SK-N-SH (cell line): ENCODE results near the gene IQGAP2. TPM values are rescaled to one million over a fixed set of nuclear protein-coding genes. Genes with fewer than 3 reads are reported as not detected.

Source experiments
- CTCF ChIA-PET: fragments of 300-600, 350-600 bp; formaldehyde crosslinking; extraction: SDS; loops from one replicate; lab custom pipeline; 2021; lab: Yijun Ruan, JAX
- POLR2A ChIA-PET: fragments of 350-600 bp; sonication (Branson Sonifier 250); formaldehyde crosslinking; extraction: SDS; loops from one replicate; lab custom pipeline; 2020; ENCODE audit warnings: antibody characterized with exemption, inconsistent platforms; lab: Yijun Ruan, JAX
- DNase-seq: peaks from one replicate; pipeline ENCODE4 v3.0.0; 2012
- H2AFZ ChIP-seq: fragments of 200-600 bp; sonication (generic); 2 replicates; pipeline ENCODE4 v1.8.1; 2016; ENCODE audit warnings: antibody characterized with exemption, mild to moderate bottlenecking, low read depth
- H3F3A ChIP-seq: fragments of 200-600 bp; sonication (generic); replicated peaks from 2 replicates; pipeline ENCODE3; 2016; ENCODE audit warnings: antibody characterized with exemption, mild to moderate bottlenecking; ENCODE audit not compliant: insufficient read depth
- H3K27ac ChIP-seq, 2 experiments: fragments of 200-500 bp in 1 of 2; fragments of 200-600 bp in 1 of 2; sonication (Bioruptor generic) in 1 of 2; sonication (generic), shearing (Covaris generic) in 1 of 2; 2 replicates each; pipeline versions ENCODE4 v1.5.1 to v1.6.1; 2014 to 2016; ENCODE audit warnings: low read depth in 2 of 2, inconsistent platforms in 1 of 2, low read length in 1 of 2, mild to moderate bottlenecking in 1 of 2, mixed read lengths in 1 of 2
- H3K27me3 ChIP-seq: fragments of 200-600 bp; sonication (generic), shearing (Covaris generic); 2 replicates; pipeline ENCODE4 v1.6.1; 2016; ENCODE audit warnings: mixed run types; ENCODE audit not compliant: insufficient read depth
- H3K36me3 ChIP-seq, 2 experiments: fragments of 200-500 bp in 1 of 2; fragments of 200-600 bp in 1 of 2; sonication (Bioruptor generic) in 1 of 2; sonication (generic) in 1 of 2; replicated peaks in 1 of 2; 2 replicates each; pipeline versions ENCODE3 to v1.5.1; 2014 to 2016; ENCODE audit warnings: low read length in 1 of 2, mild to moderate bottlenecking in 1 of 2; ENCODE audit not compliant: insufficient read depth in 2 of 2, control insufficient read depth in 1 of 2
- H3K4me1 ChIP-seq, 2 experiments: fragments of 200-500 bp in 1 of 2; fragments of 200-600 bp in 1 of 2; sonication (Bioruptor generic) in 1 of 2; sonication (generic), shearing (Covaris generic) in 1 of 2; 2 replicates each; pipeline versions ENCODE4 v1.5.1 to v1.6.1; 2014 to 2016; ENCODE audit warnings: low read depth in 1 of 2, low read length in 1 of 2, mixed run types in 1 of 2; ENCODE audit not compliant: insufficient read depth in 2 of 2, control insufficient read depth in 1 of 2
- H3K4me2 ChIP-seq: fragments of 200-600 bp; sonication (generic), shearing (Covaris generic); 2 replicates; pipeline ENCODE4 v1.6.1; 2017; ENCODE audit warnings: mixed run types
- H3K4me3 ChIP-seq, 2 experiments: fragments of 200-500 bp in 1 of 2; fragments of 200-600 bp in 1 of 2; sonication (Bioruptor generic) in 1 of 2; sonication (generic), shearing (Covaris generic) in 1 of 2; 2 replicates each; pipeline versions ENCODE4 v1.5.1 to v1.8.1; 2014 to 2016; ENCODE audit warnings: low read depth in 2 of 2, inconsistent platforms in 1 of 2, low read length in 1 of 2, mild to moderate bottlenecking in 1 of 2, mixed read lengths in 1 of 2, moderate library complexity in 1 of 2
- H3K79me2 ChIP-seq: fragments of 200-600 bp; sonication (generic); 2 replicates; pipeline ENCODE4 v1.8.1; 2017; ENCODE audit warnings: mild to moderate bottlenecking; ENCODE audit not compliant: insufficient read depth
- H3K9ac ChIP-seq: fragments of 200-600 bp; sonication (generic); 2 replicates; pipeline ENCODE4 v1.6.1; 2017; ENCODE audit warnings: mixed run types
- H3K9me2 ChIP-seq: fragments of 200-600 bp; sonication (generic); 2 replicates; pipeline ENCODE4 v1.6.1; 2017; ENCODE audit warnings: mixed run types
- H3K9me3 ChIP-seq: fragments of 200-600 bp; sonication (generic); 2 replicates; pipeline ENCODE4 v1.6.1; 2017; ENCODE audit warnings: mixed run types, mild to moderate bottlenecking, moderate library complexity
- H4K20me1 ChIP-seq: fragments of 200-600 bp; sonication (generic); 2 replicates; pipeline ENCODE4 v1.6.1; 2017; ENCODE audit warnings: mild to moderate bottlenecking, mixed run types; ENCODE audit not compliant: insufficient read depth
- ELF1 ChIP-seq: IDR thresholded peaks from 2 replicates; pipeline ENCODE4 v1.4.0; 2012
- EP300 ChIP-seq, 2 experiments: IDR thresholded peaks; 2 replicates each; pipeline versions ENCODE4 v1.4.0 to v1.6.1; 2012; ENCODE audit warnings: borderline replicate concordance in 1 of 2, low read depth in 1 of 2, low read length in 1 of 2
- EZH2phosphoT487 ChIP-seq: fragments of 200-600 bp; sonication (generic); IDR thresholded peaks from 2 replicates; pipeline ENCODE4 v1.6.1; 2017; ENCODE audit warnings: low read depth, mixed run types, mild to moderate bottlenecking, antibody characterized with exemption, moderate library complexity, borderline replicate concordance
- FOSL2 ChIP-seq: IDR thresholded peaks from 2 replicates; pipeline ENCODE4 v1.4.0; 2012; ENCODE audit warnings: low read depth, mild to moderate bottlenecking, moderate library complexity, borderline replicate concordance
- GABPA ChIP-seq: IDR thresholded peaks from 2 replicates; pipeline ENCODE4 v1.4.0; 2012; ENCODE audit warnings: low read depth, mild to moderate bottlenecking
- GATA2 ChIP-seq: sonication (generic); formaldehyde crosslinking; IDR thresholded peaks from 2 replicates; pipeline ENCODE4 v1.5.0; 2020; ENCODE audit warnings: mild to moderate bottlenecking, missing genetic modification reagents
- MEF2A ChIP-seq: IDR thresholded peaks from 2 replicates; pipeline ENCODE4 v1.4.0; 2012; ENCODE audit warnings: low read depth, borderline replicate concordance
- PBX3 ChIP-seq: IDR thresholded peaks from 2 replicates; pipeline ENCODE4; 2012
- POLR2AphosphoS5 ChIP-seq: IDR thresholded peaks from 2 replicates; pipeline ENCODE4 v1.6.1; 2012; ENCODE audit warnings: low read depth, low read length
- RAD21 ChIP-seq: IDR thresholded peaks from 2 replicates; pipeline ENCODE4 v1.6.1; 2012; ENCODE audit warnings: mild to moderate bottlenecking, low read length
- RCOR1 ChIP-seq: fragments of 150-350 bp; IDR thresholded peaks from 2 replicates; pipeline ENCODE4 v1.6.1; 2017; ENCODE audit warnings: antibody characterized with exemption, low read length
- RXRA ChIP-seq: IDR thresholded peaks from 2 replicates; pipeline ENCODE4 v1.4.0; 2012; ENCODE audit warnings: low read depth, mild to moderate bottlenecking, borderline replicate concordance
- SMC3 ChIP-seq: IDR thresholded peaks from 2 replicates; pipeline ENCODE4 v1.6.1; 2012; ENCODE audit warnings: low read depth, low read length, improper control_type of control experiment
- USF2 ChIP-seq: fragments of 150-350 bp; IDR thresholded peaks from 2 replicates; pipeline ENCODE4 v1.6.1; 2017; ENCODE audit warnings: antibody characterized with exemption, low read length, low read depth, borderline replicate concordance
- YY1 ChIP-seq: IDR thresholded peaks from 2 replicates; pipeline ENCODE4 v1.4.0; 2012; ENCODE audit warnings: low read depth, mild to moderate bottlenecking
- WGBS: methylation state at CpG from one replicate; pipeline ENCODE4 v1.1.6; 2017; ENCODE audit warnings: low lambda C conversion rate; 5-methylcytosine and 5-hydroxymethylcytosine counted together
- polyA plus RNA-seq, 3 experiments: library from polyadenylated mRNA; depleted of rRNA; stranded (reverse); fragments of >200 nt; gene quantifications; 2 replicates each; pipeline ENCODE4 v1.2.3, GENCODE V29; 2012
- TF ChIP-seq, protein P1 (sequence below): fragments of 150-350 bp; IDR thresholded peaks from 2 replicates; pipeline ENCODE4 v1.6.1; 2016; ENCODE audit warnings: mild to moderate bottlenecking, low read depth, low read length
- TF ChIP-seq, protein P2 (sequence below): IDR thresholded peaks from 2 replicates; pipeline ENCODE4 v1.4.0; 2012; ENCODE audit warnings: low read depth, borderline replicate concordance

Gene IQGAP2
- polyA plus RNA-seq, 1 of the 3 experiments (the other 2 are of a cell fraction): 2.1 TPM

GRCh38 chr5:76692274-76692540 is 289.1 kb downstream of the IQGAP2 start:
- H3K4me2 ChIP-seq: peak overlapping the region; percentile 42; the same call in 1 of the 2 replicates
- DNase-seq: no peak
- no peak for TF ChIP-seq POLR2AphosphoS5
- TF ChIP-seq SMC3: no peak
- TF ChIP-seq, protein P1, sequence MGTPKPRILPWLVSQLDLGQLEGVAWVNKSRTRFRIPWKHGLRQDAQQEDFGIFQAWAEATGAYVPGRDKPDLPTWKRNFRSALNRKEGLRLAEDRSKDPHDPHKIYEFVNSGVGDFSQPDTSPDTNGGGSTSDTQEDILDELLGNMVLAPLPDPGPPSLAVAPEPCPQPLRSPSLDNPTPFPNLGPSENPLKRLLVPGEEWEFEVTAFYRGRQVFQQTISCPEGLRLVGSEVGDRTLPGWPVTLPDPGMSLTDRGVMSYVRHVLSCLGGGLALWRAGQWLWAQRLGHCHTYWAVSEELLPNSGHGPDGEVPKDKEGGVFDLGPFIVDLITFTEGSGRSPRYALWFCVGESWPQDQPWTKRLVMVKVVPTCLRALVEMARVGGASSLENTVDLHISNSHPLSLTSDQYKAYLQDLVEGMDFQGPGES: no peak
- TF ChIP-seq, protein P2, sequence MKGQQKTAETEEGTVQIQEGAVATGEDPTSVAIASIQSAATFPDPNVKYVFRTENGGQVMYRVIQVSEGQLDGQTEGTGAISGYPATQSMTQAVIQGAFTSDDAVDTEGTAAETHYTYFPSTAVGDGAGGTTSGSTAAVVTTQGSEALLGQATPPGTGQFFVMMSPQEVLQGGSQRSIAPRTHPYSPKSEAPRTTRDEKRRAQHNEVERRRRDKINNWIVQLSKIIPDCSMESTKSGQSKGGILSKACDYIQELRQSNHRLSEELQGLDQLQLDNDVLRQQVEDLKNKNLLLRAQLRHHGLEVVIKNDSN: no peak
- no peak for TF ChIP-seq RAD21
- TF ChIP-seq ELF1: no peak
- TF ChIP-seq YY1: no peak
- TF ChIP-seq MEF2A: no peak
- TF ChIP-seq RCOR1: no peak
- TF ChIP-seq EZH2phosphoT487: no peak
- no peak for TF ChIP-seq GATA2 (CRISPR knock-in tag)
- TF ChIP-seq USF2: no peak
- TF ChIP-seq RXRA: no peak
- TF ChIP-seq FOSL2: no peak
- no peak for TF ChIP-seq GABPA
- no peak for TF ChIP-seq PBX3
- no peak for TF ChIP-seq EP300 (IDR thresholded peaks at IDR 0.05; ENCODE audit: borderline replicate concordance in 1 of 2, low read depth in 1 of 2, low read length in 1 of 2)
- TF ChIP-seq, all 33 proteins: peak for 0
- H2AFZ ChIP-seq: peak overlapping the region; percentile 59; the same call in 1 of the 2 replicates
- peak overlapping the region; percentile 43 for H3K9ac ChIP-seq
- ChIA-PET POLR2A (no interaction called here), CTCF (interaction anchor here (1.6 to 1.7 kb wide), 2 partner anchors 12 to 13 kb away, joined by 3 to 4 read pairs; no protein-coding TSS in a partner anchor)
- peak overlapping the region; percentile 94 to 98; a peak in 3 of 4 replicates for H3K27ac ChIP-seq
- WGBS: 98% methylated on average over 6 of the region's 6 CpGs
- no peaks in the 10 kb centered on the region for H3K79me2 ChIP-seq
- no peak overlapping the region for H3K4me3 ChIP-seq
- H3K9me3 ChIP-seq: no peaks in the 10 kb centered on the region
- H3F3A ChIP-seq: peaks cover 41% of the 10 kb centered on the region
- H3K9me2 ChIP-seq: no peaks in the 10 kb centered on the region
- peaks cover 3 to 46% of the 10 kb centered on the region in 2 experiments for H3K4me1 ChIP-seq
- no peaks in the 10 kb centered on the region for H4K20me1 ChIP-seq
- no peaks in the 10 kb centered on the region for H3K36me3 ChIP-seq
- no peaks in the 10 kb centered on the region for H3K27me3 ChIP-seq
